H1 (cell line): ENCODE results near the gene ADA. TPM values are rescaled to one million over a fixed set of nuclear protein-coding genes. Genes with fewer than 3 reads are reported as not detected.

ENCODE experiments used
- JUND ChIP-seq: IDR thresholded peaks from 2 replicates; pipeline ENCODE4 v1.6.1; 2011; ENCODE audit warnings: mild to moderate bottlenecking, improper control_type of control experiment, low read length
- KDM4A ChIP-seq: IDR thresholded peaks from one replicate; pipeline ENCODE4 v1.7.1; 2012; ENCODE audit warnings: low read depth, mild to moderate bottlenecking, moderate library complexity, low read length, inconsistent platforms; ENCODE audit not compliant: severe bottlenecking
- NANOG ChIP-seq: IDR thresholded peaks from 2 replicates; pipeline ENCODE4 v1.6.1; 2011; ENCODE audit warnings: low read length, low read depth, mild to moderate bottlenecking, inconsistent platforms; ENCODE audit not compliant: insufficient read depth, poor library complexity, severe bottlenecking
- RBBP5 ChIP-seq: IDR thresholded peaks from 2 replicates; pipeline ENCODE4 v1.7.1; 2012; ENCODE audit warnings: low read depth, mild to moderate bottlenecking, inconsistent platforms, low read length, moderate library complexity, borderline replicate concordance
- SIX5 ChIP-seq: IDR thresholded peaks from 2 replicates; pipeline ENCODE4 v1.6.1; 2011; ENCODE audit warnings: mild to moderate bottlenecking, low read depth, low read length
- SUZ12 ChIP-seq: fragments of 200-600 bp; sonication (generic); IDR thresholded peaks from 2 replicates; pipeline ENCODE4 v1.6.1; 2012; ENCODE audit warnings: mild to moderate bottlenecking, inconsistent platforms, low read length, moderate library complexity, mixed read lengths
- polyA plus RNA-seq, 7 experiments: library from polyadenylated mRNA; depleted of rRNA in 3 of 7; stranded (reverse) in 5 of 7; unstranded in 2 of 7; fragments of >200 nt in 5 of 7; fragments of 200-250 nt in 2 of 7; gene quantifications; 1 replicate in 5 of 7; 2 replicates in 1 of 7; 4 replicates in 1 of 7; pipeline versions ENCODE4 v1.2.1 to v1.2.3, GENCODE V29; 2011 to 2013; ENCODE audit warnings: missing spikeins in 2 of 7, mixed read lengths in 2 of 7
- total RNA-seq: library from RNA; stranded (reverse); fragmentation: NEBNext Ultra II Directional; extraction: Animal tissue kit (Norgen Biotek cat#: 25700); gene quantifications from 2 replicates; pipeline ENCODE4 v1.2.1, GENCODE V29; 2021

ADA gene
- total and polyA plus RNA-seq, 2 of the 8 experiments (the other 6 are each of a cell fraction or from before 2014, with no cell fraction given) = 19.9 to 32.8 TPM

DNA sequence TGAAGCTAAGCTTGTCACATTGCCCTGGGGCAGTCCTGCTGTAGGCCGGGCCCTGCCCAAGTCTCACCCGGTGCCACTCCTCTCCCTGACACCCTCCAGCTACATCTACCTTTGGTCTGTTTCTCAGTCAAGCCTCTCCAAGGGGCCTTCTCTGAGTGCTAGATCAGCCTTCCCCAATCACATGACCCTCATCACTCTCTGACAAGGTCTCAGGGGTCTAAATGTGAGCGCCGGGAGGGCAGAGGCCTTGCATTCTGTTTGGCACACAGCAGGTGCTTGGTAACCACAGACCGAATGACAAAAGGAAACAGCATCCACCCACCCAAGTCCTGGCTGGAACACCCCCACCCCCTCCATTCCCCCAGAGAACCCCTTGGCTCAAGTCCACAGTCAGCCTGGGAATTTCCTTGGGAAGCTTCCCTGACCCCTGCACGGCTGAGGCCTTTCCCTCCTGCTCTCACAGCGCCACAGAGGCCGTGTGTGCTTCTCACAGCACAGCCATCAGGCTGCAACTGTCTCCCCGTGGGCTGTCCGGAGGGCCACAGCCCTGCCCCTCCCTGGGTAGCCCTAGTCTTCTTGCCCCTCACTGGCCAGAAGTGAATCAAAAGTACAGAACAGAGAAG is 36.2 kb downstream of the ADA start (continued):
- TF ChIP-seq RBBP5 (no peak), SUZ12 (no peak), KDM4A (no peak), NANOG (no peak), JUND (no peak), SIX5 (no peak)
